GM23338 (cell line): ENCODE data around the gene TBC1D19. TPM values are rescaled to one million over a fixed set of nuclear protein-coding genes. Genes with fewer than 3 reads are reported as not detected.

Experiments
- ATAC-seq: fragments of 200-7000 bp; cut with Tn5 transposase; 3 replicates; pipeline ENCODE4 v1.9.1; 2020
- DNase-seq: peaks from one replicate; pipeline ENCODE4 v3.0.0-alpha.2; 2015; ENCODE audit warnings: low spot score
- H2AFZ ChIP-seq: fragments of 200-600 bp; sonication (generic); 2 replicates; pipeline ENCODE4 v1.8.0; 2016; ENCODE audit warnings: antibody characterized with exemption, mild to moderate bottlenecking, moderate library complexity
- H3F3A ChIP-seq: fragments of 200-600 bp; sonication (generic); replicated peaks from 2 replicates; pipeline ENCODE4 v1.8.0; 2017; ENCODE audit warnings: antibody characterized with exemption, mixed run types, low read depth
- H3K27ac ChIP-seq: fragments of 200-600 bp; sonication (generic); 2 replicates; pipeline ENCODE4 v1.6.1; 2016; ENCODE audit warnings: low read depth
- H3K27me3 ChIP-seq: fragments of 200-600 bp; sonication (generic); 2 replicates; pipeline ENCODE4 v1.8.0; 2016; ENCODE audit warnings: mild to moderate bottlenecking, mixed run types, moderate library complexity; ENCODE audit not compliant: insufficient read depth
- H3K36me3 ChIP-seq: fragments of 200-600 bp; sonication (generic); 2 replicates; pipeline ENCODE4 v1.8.0; 2016; ENCODE audit warnings: mild to moderate bottlenecking; ENCODE audit not compliant: insufficient read depth
- H3K4me1 ChIP-seq: fragments of 200-600 bp; sonication (generic); 2 replicates; pipeline ENCODE4 v1.8.0; 2016; ENCODE audit warnings: mild to moderate bottlenecking, moderate library complexity; ENCODE audit not compliant: insufficient read depth
- H3K4me2 ChIP-seq: fragments of 200-600 bp; sonication (generic); 2 replicates; pipeline ENCODE4 v1.7.1; 2017; ENCODE audit warnings: mixed run types
- H3K4me3 ChIP-seq: fragments of 200-600 bp; sonication (generic); 2 replicates; pipeline ENCODE4 v1.6.1; 2016; ENCODE audit warnings: mixed run types
- H3K79me2 ChIP-seq: fragments of 200-600 bp; sonication (generic); replicated peaks from 2 replicates; pipeline ENCODE4 v1.8.0; 2017; ENCODE audit warnings: mild to moderate bottlenecking; ENCODE audit not compliant: insufficient read depth
- H3K9me2 ChIP-seq: fragments of 200-600 bp; sonication (generic); 2 replicates; pipeline ENCODE4 v1.8.0; 2017; ENCODE audit not compliant: insufficient read depth
- H4K20me1 ChIP-seq: fragments of 200-600 bp; sonication (generic); replicated peaks from 2 replicates; pipeline ENCODE4 v1.8.0; 2017; ENCODE audit warnings: mild to moderate bottlenecking; ENCODE audit not compliant: insufficient read depth
- H3K27ac Mint-ChIP-seq: 2 replicates; pipeline ENCODE4 v1.8.0; 2020; ENCODE audit warnings: inconsistent platforms, mild to moderate bottlenecking, moderate library complexity, mixed read lengths
- H3K27me3 Mint-ChIP-seq: 3 replicates; pipeline ENCODE4 v1.8.0; 2022; ENCODE audit warnings: low read depth, mild to moderate bottlenecking, moderate library complexity, mixed read lengths, inconsistent platforms; ENCODE audit not compliant: insufficient read depth, poor library complexity
- H3K36me3 Mint-ChIP-seq: 3 replicates; pipeline ENCODE4 v1.8.0; 2021; ENCODE audit warnings: low read depth, mild to moderate bottlenecking, inconsistent platforms, moderate library complexity, mixed read lengths
- H3K4me1 Mint-ChIP-seq: 3 replicates; pipeline ENCODE4 v1.8.0; 2020; ENCODE audit warnings: mild to moderate bottlenecking, inconsistent platforms, mixed read lengths
- H3K4me3 Mint-ChIP-seq: 3 replicates; pipeline ENCODE4 v1.8.0; 2021; ENCODE audit warnings: moderate library complexity, mild to moderate bottlenecking, inconsistent platforms, mixed read lengths
- H3K9me3 Mint-ChIP-seq: 3 replicates; pipeline ENCODE4 v1.8.0; 2020; ENCODE audit warnings: moderate library complexity, mild to moderate bottlenecking, inconsistent platforms, mixed read lengths
- CREB1 ChIP-seq: fragments of 250-450 bp; sonication (Bioruptor Pico); IDR thresholded peaks from 2 replicates; pipeline ENCODE4 v1.5.0; 2020; ENCODE audit warnings: low read depth, mild to moderate bottlenecking, moderate library complexity
- EZH2 ChIP-seq: fragments of 200-600 bp; sonication (generic); IDR thresholded peaks from one replicate; pipeline ENCODE4 v1.8.0; 2017; ENCODE audit warnings: antibody characterized with exemption, mild to moderate bottlenecking, low read depth; ENCODE audit not compliant: unreplicated experiment
- EZH2phosphoT487 ChIP-seq: fragments of 200-600 bp; sonication (generic); IDR thresholded peaks from one replicate; pipeline ENCODE4 v1.8.1; 2018; ENCODE audit warnings: antibody characterized with exemption; ENCODE audit not compliant: unreplicated experiment
- JUNB ChIP-seq: IDR thresholded peaks from one replicate; pipeline ENCODE4 v1.6.1; 2016; ENCODE audit warnings: antibody characterized with exemption; ENCODE audit not compliant: unreplicated experiment
- NANOG ChIP-seq: IDR thresholded peaks from 2 replicates; pipeline ENCODE4 v1.6.1; 2016; ENCODE audit warnings: antibody characterized with exemption, borderline replicate concordance
- POLR2AphosphoS5 ChIP-seq: IDR thresholded peaks from 2 replicates; pipeline ENCODE4 v1.6.1; 2016; ENCODE audit warnings: antibody characterized with exemption, low read depth
- REST ChIP-seq: IDR thresholded peaks from one replicate; pipeline ENCODE4 v1.6.1; 2018; ENCODE audit warnings: antibody characterized with exemption; ENCODE audit not compliant: unreplicated experiment
- STAT1 ChIP-seq: IDR thresholded peaks from one replicate; pipeline ENCODE4 v1.6.1; 2016; ENCODE audit warnings: antibody characterized with exemption; ENCODE audit not compliant: unreplicated experiment
- ZNF114 ChIP-seq: fragments of 250-450 bp; sonication (Bioruptor Pico); IDR thresholded peaks from 2 replicates; pipeline ENCODE4 v1.5.0; 2020; ENCODE audit warnings: mild to moderate bottlenecking, moderate library complexity
- ZNF331 ChIP-seq: fragments of 250-450 bp; sonication (Bioruptor Pico); IDR thresholded peaks from 2 replicates; pipeline ENCODE4 v1.5.0; 2020; ENCODE audit warnings: low read depth, mild to moderate bottlenecking, moderate library complexity
- polyA plus RNA-seq: library from polyadenylated mRNA; unstranded; fragments of >200 nt; fragmentation: Nextera tagmentation; extraction: Ambion mirVana; gene quantifications from 2 replicates; pipeline ENCODE4 v1.2.1, GENCODE V29; 2016
- total RNA-seq: library from RNA; depleted of rRNA; stranded (reverse); fragments of >200 nt; shearing (Covaris generic); gene quantifications from 2 replicates; pipeline ENCODE4 v1.2.3, GENCODE V29; 2014
- TF ChIP-seq, protein P1 (sequence below): fragments of 250-450 bp; sonication (Bioruptor Pico); IDR thresholded peaks from 2 replicates; pipeline ENCODE4 v1.5.0; 2020; ENCODE audit warnings: mild to moderate bottlenecking, moderate library complexity
- TF ChIP-seq, protein P2 (sequence below), 2 experiments: fragments of 200-600 bp in 1 of 2; sonication (generic) in 1 of 2; conservative IDR thresholded peaks; 2 replicates each; pipeline versions ENCODE4 v1.5.1 to v1.6.1; 2016 to 2017; ENCODE audit warnings: antibody characterized with exemption in 2 of 2, low read depth in 2 of 2, mild to moderate bottlenecking in 2 of 2, moderate library complexity in 1 of 2
- TF ChIP-seq, protein P3 (sequence below): IDR thresholded peaks from 2 replicates; pipeline ENCODE4 v1.6.1; 2016; ENCODE audit warnings: antibody characterized with exemption

Gene TBC1D19
- total and polyA plus RNA-seq, 2 experiments from 2014 or later: 1.9 to 4.3 TPM

- Mint-ChIP-seq H3K36me3 (no peaks in the 10 kb centered on the region), H3K9me3 (no peaks in the 10 kb centered on the region), H3K4me1 (no peaks in the 10 kb centered on the region), H3K27me3 (no peaks in the 10 kb centered on the region), H3K4me3 (no peak overlapping the region), H3K27ac (no peak overlapping the region)
- Histone ChIP-seq H3K36me3 (no peaks in the 10 kb centered on the region), H3K4me1 (no peaks in the 10 kb centered on the region), H2AFZ (no peak overlapping the region), H3K4me3 (no peak overlapping the region), H3F3A (no peaks in the 10 kb centered on the region), H3K27ac (no peak overlapping the region), H4K20me1 (no peaks in the 10 kb centered on the region), H3K4me2 (no peak overlapping the region), H3K79me2 (no peaks in the 10 kb centered on the region), H3K27me3 (no peaks in the 10 kb centered on the region), H3K9me2 (no peaks in the 10 kb centered on the region)
- DNase-seq (no peak), ATAC-seq (no peak)
- TF ChIP-seq ZNF114 (CRISPR knock-in tag): no peak
- TF ChIP-seq CREB1 (CRISPR knock-in tag): no peak
- TF ChIP-seq STAT1: no peak
- TF ChIP-seq NANOG: no peak
- TF ChIP-seq, protein P1, sequence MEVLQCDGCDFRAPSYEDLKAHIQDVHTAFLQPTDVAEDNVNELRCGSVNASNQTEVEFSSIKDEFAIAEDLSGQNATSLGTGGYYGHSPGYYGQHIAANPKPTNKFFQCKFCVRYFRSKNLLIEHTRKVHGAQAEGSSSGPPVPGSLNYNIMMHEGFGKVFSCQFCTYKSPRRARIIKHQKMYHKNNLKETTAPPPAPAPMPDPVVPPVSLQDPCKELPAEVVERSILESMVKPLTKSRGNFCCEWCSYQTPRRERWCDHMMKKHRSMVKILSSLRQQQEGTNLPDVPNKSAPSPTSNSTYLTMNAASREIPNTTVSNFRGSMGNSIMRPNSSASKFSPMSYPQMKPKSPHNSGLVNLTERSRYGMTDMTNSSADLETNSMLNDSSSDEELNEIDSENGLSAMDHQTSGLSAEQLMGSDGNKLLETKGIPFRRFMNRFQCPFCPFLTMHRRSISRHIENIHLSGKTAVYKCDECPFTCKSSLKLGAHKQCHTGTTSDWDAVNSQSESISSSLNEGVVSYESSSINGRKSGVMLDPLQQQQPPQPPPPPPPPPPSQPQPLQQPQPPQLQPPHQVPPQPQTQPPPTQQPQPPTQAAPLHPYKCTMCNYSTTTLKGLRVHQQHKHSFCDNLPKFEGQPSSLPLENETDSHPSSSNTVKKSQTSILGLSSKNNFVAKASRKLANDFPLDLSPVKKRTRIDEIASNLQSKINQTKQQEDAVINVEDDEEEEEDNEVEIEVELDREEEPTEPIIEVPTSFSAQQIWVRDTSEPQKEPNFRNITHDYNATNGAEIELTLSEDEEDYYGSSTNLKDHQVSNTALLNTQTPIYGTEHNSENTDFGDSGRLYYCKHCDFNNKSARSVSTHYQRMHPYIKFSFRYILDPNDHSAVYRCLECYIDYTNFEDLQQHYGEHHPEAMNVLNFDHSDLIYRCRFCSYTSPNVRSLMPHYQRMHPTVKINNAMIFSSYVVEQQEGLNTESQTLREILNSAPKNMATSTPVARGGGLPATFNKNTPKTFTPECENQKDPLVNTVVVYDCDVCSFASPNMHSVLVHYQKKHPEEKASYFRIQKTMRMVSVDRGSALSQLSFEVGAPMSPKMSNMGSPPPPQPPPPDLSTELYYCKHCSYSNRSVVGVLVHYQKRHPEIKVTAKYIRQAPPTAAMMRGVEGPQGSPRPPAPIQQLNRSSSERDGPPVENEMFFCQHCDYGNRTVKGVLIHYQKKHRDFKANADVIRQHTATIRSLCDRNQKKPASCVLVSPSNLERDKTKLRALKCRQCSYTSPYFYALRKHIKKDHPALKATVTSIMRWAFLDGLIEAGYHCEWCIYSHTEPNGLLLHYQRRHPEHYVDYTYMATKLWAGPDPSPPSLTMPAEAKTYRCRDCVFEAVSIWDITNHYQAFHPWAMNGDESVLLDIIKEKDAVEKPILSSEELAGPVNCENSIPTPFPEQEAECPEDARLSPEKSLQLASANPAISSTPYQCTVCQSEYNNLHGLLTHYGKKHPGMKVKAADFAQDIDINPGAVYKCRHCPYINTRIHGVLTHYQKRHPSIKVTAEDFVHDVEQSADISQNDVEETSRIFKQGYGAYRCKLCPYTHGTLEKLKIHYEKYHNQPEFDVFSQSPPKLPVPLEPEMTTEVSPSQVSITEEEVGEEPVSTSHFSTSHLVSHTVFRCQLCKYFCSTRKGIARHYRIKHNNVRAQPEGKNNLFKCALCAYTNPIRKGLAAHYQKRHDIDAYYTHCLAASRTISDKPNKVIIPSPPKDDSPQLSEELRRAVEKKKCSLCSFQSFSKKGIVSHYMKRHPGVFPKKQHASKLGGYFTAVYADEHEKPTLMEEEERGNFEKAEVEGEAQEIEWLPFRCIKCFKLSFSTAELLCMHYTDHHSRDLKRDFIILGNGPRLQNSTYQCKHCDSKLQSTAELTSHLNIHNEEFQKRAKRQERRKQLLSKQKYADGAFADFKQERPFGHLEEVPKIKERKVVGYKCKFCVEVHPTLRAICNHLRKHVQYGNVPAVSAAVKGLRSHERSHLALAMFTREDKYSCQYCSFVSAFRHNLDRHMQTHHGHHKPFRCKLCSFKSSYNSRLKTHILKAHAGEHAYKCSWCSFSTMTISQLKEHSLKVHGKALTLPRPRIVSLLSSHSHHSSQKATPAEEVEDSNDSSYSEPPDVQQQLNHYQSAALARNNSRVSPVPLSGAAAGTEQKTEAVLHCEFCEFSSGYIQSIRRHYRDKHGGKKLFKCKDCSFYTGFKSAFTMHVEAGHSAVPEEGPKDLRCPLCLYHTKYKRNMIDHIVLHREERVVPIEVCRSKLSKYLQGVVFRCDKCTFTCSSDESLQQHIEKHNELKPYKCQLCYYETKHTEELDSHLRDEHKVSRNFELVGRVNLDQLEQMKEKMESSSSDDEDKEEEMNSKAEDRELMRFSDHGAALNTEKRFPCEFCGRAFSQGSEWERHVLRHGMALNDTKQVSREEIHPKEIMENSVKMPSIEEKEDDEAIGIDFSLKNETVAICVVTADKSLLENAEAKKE (CRISPR knock-in tag): no peak
- TF ChIP-seq, protein P2, sequence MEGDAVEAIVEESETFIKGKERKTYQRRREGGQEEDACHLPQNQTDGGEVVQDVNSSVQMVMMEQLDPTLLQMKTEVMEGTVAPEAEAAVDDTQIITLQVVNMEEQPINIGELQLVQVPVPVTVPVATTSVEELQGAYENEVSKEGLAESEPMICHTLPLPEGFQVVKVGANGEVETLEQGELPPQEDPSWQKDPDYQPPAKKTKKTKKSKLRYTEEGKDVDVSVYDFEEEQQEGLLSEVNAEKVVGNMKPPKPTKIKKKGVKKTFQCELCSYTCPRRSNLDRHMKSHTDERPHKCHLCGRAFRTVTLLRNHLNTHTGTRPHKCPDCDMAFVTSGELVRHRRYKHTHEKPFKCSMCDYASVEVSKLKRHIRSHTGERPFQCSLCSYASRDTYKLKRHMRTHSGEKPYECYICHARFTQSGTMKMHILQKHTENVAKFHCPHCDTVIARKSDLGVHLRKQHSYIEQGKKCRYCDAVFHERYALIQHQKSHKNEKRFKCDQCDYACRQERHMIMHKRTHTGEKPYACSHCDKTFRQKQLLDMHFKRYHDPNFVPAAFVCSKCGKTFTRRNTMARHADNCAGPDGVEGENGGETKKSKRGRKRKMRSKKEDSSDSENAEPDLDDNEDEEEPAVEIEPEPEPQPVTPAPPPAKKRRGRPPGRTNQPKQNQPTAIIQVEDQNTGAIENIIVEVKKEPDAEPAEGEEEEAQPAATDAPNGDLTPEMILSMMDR (conservative IDR thresholded peaks at IDR 0.05; ENCODE audit: low read depth in 2 of 2): no peak
- TF ChIP-seq, protein P3, sequence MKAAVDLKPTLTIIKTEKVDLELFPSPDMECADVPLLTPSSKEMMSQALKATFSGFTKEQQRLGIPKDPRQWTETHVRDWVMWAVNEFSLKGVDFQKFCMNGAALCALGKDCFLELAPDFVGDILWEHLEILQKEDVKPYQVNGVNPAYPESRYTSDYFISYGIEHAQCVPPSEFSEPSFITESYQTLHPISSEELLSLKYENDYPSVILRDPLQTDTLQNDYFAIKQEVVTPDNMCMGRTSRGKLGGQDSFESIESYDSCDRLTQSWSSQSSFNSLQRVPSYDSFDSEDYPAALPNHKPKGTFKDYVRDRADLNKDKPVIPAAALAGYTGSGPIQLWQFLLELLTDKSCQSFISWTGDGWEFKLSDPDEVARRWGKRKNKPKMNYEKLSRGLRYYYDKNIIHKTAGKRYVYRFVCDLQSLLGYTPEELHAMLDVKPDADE: no peak
- TF ChIP-seq ZNF331 (CRISPR knock-in tag): no peak
- TF ChIP-seq POLR2AphosphoS5: no peak
- TF ChIP-seq EZH2: no peak
- TF ChIP-seq EZH2phosphoT487: no peak
- no peak for TF ChIP-seq JUNB
- no peak for TF ChIP-seq REST
These were observed 152.7 kb downstream of the TBC1D19 start for GRCh38 chr4:26736621-26737020.
